ENCODE data around the gene SMC5. TPM values are rescaled to one million over a fixed set of nuclear protein-coding genes. Genes with fewer than 3 reads are reported as not detected.
"Not testable (repeated sequence)": the region's sequence is repeated elsewhere in the genome, so short reads cannot be mapped to it uniquely, and the experiment has no call there.

Gene SMC5
- total RNA-seq, 2 donors from 2014 or later = 29.0 to 36.7 TPM

- intact Hi-C loops (cut with DNase I, micrococcal nuclease); DNase-seq; ATAC-seq: not testable (repeated sequence)
Observed at GRCh38 chr9:70328625-70329024, 69.8 kb downstream of the SMC5 start.

GRCh38 chr9:70340572-70340971, 81.8 kb downstream of the SMC5 start:
- DNase-seq (no peak), ATAC-seq (no peak)
- intact Hi-C loops (cut with DNase I, micrococcal nuclease) = no loop called here

GRCh38 chr9:70347046-70347445, 88.3 kb downstream of the SMC5 start:
- intact Hi-C loops (cut with DNase I, micrococcal nuclease) = loop anchor here in 1 of 2 donors (5.0 kb wide), 1 partner anchor 260 kb away; no protein-coding TSS in a partner anchor
- ATAC-seq (no peak), DNase-seq (no peak)

- intact Hi-C loops (cut with DNase I, micrococcal nuclease) = loop anchor here in 1 of 2 donors (10.0 kb wide), 1 partner anchor 252 kb away; no protein-coding TSS in a partner anchor
- ATAC-seq = no peak
- no peak for DNase-seq
Observed at GRCh38 chr9:70352356-70352755, 93.6 kb downstream of the SMC5 start.

GRCh38 chr9:70352802-70353201, 94.0 kb downstream of the SMC5 start:
- intact Hi-C loops (cut with DNase I, micrococcal nuclease) = loop anchor here in 1 of 2 donors (10.0 kb wide), 1 partner anchor 252 kb away; no protein-coding TSS in a partner anchor
- ATAC-seq (peak; percentile 40), DNase-seq (no peak)

- ATAC-seq = no peak
- intact Hi-C loops (cut with DNase I, micrococcal nuclease) = loop anchor here in 1 of 2 donors (10.0 kb wide), 1 partner anchor 249 kb away; no protein-coding TSS in a partner anchor
- DNase-seq = no peak
Observed at GRCh38 chr9:70355801-70356200, 97.0 kb downstream of the SMC5 start.

GRCh38 chr9:70362952-70363351, 104.2 kb downstream of the SMC5 start:
- no peak for ATAC-seq
- intact Hi-C loops (cut with DNase I, micrococcal nuclease) = no loop called here
- DNase-seq = no peak

- ATAC-seq = no peak
- intact Hi-C loops (cut with DNase I, micrococcal nuclease) = no loop called here
Observed at GRCh38 chr9:70363760-70364159, 105.0 kb downstream of the SMC5 start.

GRCh38 chr9:70367305-70367930, 108.6 kb downstream of the SMC5 start:
- ATAC-seq = no peak
- intact Hi-C loops (cut with DNase I, micrococcal nuclease) = no loop called here

More at GRCh38 chr9:70363760-70364159, 105.0 kb downstream of the SMC5 start:
- DNase-seq = no peak

GRCh38 chr9:70374962-70375618, 116.3 kb downstream of the SMC5 start:
- ATAC-seq (no peak), DNase-seq (no peak)
- intact Hi-C loops (cut with DNase I, micrococcal nuclease) = no loop called here

More at GRCh38 chr9:70367305-70367930, 108.6 kb downstream of the SMC5 start:
- no peak for DNase-seq

- DNase-seq (no peak), ATAC-seq (no peak)
- intact Hi-C loops (cut with DNase I, micrococcal nuclease) = no loop called here
Observed at GRCh38 chr9:70382046-70382708, 123.4 kb downstream of the SMC5 start.

GRCh38 chr9:70382709-70383605, 124.2 kb downstream of the SMC5 start:
- ATAC-seq (peak; percentile 87), DNase-seq (no peak)
- intact Hi-C loops (cut with DNase I, micrococcal nuclease) = no loop called here

GRCh38 chr9:70385426-70385825, 126.6 kb downstream of the SMC5 start:
- ATAC-seq (no peak), DNase-seq (no peak)
- intact Hi-C loops (cut with DNase I, micrococcal nuclease) = no loop called here

- intact Hi-C loops (cut with DNase I, micrococcal nuclease) = no loop called here
- no peak for ATAC-seq
- no peak for DNase-seq
Observed at GRCh38 chr9:70387663-70388062, 128.9 kb downstream of the SMC5 start.

GRCh38 chr9:70389188-70389587, 130.4 kb downstream of the SMC5 start:
- no peak for DNase-seq
- intact Hi-C loops (cut with DNase I, micrococcal nuclease) = no loop called here
- ATAC-seq = no peak

- intact Hi-C loops (cut with DNase I, micrococcal nuclease) = no loop called here
- ATAC-seq = no peak
- no peak for DNase-seq
Observed at GRCh38 chr9:70389621-70390266, 131.0 kb downstream of the SMC5 start.

- ATAC-seq = no peak
- DNase-seq = no peak
- intact Hi-C loops (cut with DNase I, micrococcal nuclease) = no loop called here
Observed at GRCh38 chr9:70390933-70391341, 132.2 kb downstream of the SMC5 start.

- DNase-seq = no peak
- peak; percentile 60 for ATAC-seq
- intact Hi-C loops (cut with DNase I, micrococcal nuclease) = no loop called here
Observed at GRCh38 chr9:70392189-70392588, 133.4 kb downstream of the SMC5 start.
